HTR-8/SVneo (cell line): ENCODE data around the gene HAGHL.
"Not testable (repeated sequence)": the region's sequence is repeated elsewhere in the genome, so short reads cannot be mapped to it uniquely, and the experiment has no call there.

Source experiments
- DNase-seq: peaks from one replicate; pipeline ENCODE4 v3.0.0; 2011; ENCODE audit warnings: low spot score, mixed read lengths; ENCODE audit not compliant: insufficient read length
- FAIRE-seq: peaks from 2 replicates; lab custom pipeline; 2011; peaks lifted over from hg19 to GRCh38; lab: Jason Lieb, UNC

Gene HAGHL

DNA sequence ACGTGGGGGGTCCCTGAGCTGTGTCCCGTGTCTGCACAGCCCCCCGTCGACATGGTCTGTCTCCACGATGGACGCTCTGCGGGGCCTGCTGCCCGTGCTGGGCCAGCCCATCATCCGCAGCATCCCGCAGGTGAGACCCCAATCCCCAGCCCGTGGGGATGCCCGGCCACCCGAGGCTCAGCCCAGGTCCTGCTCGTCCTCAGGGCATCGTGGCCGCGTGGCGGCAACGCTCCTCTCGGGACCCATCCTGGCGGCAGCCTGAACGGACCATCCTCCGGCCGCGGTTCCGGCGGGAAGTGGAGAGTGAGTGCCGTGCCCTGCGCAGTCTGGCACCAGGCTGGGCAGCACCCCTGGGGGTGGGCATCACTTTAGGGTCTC lies 38.6 kb downstream of the HAGHL start:
- DNase-seq: no peak
- no peak for FAIRE-seq

- FAIRE-seq: no peak
- DNase-seq: no peak
These were observed 39.3 kb downstream of the HAGHL start for GRCh38 chr16:766008-766819.

GRCh38 chr16:766820-767640 lies 40.1 kb downstream of the HAGHL start:
- FAIRE-seq (no peak), DNase-seq (no peak)

GRCh38 chr16:767743-768235 lies 40.9 kb downstream of the HAGHL start:
- no peak for FAIRE-seq
- DNase-seq: no peak

DNA sequence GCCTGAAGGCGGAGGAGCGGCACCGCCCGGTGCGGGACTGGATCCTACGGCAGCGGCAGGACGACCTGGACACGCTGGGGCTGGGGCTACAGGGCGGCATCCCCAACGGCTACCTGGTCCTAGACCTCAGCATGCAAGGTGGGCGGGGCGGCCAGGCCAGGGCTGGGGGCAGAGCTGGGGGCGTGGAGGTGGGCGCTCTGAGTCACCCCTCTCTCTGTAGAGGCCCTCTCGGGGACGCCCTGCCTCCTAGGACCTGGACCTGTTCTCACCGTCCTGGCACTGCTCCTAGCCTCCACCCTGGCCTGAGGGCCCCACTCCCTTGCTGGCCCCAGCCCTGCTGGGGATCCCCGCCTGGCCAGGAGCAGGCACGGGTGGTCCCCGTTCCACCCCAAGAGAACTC lies 41.5 kb downstream of the HAGHL start:
- DNase-seq (no peak), FAIRE-seq (no peak)

GRCh38 chr16:769184-769784 lies 42.4 kb downstream of the HAGHL start:
- no peak for FAIRE-seq
- no peak for DNase-seq

DNA sequence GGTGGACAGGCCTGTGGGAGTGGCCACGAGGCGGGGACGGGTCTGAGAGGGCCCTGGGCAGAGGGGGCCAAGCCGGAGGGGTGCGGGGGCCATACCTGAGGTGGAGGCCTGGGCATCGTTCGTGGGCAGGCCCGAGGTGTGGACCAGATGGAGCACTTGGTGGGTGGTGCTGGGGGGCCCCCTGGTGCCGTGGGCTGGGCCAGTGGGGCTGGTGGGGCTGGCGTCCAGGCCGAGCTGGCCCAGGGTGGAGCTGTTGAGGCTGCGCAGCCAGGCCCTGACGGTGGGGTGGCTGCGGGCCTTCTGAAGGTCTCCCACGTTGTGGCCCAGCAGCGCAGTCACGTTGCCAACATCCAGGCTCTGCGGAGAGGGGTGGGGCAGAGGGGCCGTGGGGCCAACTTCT lies 43.0 kb downstream of the HAGHL start:
- no peak for DNase-seq
- FAIRE-seq: no peak

DNA sequence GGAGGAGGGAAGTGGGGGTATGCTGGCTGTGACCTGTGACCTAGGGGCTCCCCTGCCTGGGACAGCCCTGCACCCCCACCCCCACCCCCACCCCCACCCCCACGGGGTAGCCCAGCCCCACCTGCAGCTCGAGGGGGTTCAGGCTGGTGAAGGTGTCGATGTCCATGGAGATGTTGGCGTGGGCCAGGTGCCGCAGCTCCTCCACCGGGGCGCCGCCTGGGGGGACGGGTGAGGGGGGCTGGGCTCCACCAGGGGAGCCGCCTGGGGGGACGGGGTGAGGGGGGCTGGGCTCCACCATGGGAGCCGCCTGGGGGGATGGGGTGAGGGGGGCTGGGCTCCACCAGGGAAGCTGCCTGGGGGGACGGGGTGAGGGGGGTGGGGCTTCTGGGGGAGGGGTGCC lies 43.5 kb downstream of the HAGHL start:
- no peak for DNase-seq
- FAIRE-seq: no peak

- FAIRE-seq (peak; percentile 28), DNase-seq (no peak)
These were observed 46.1 kb downstream of the HAGHL start for GRCh38 chr16:772959-773358.

DNA sequence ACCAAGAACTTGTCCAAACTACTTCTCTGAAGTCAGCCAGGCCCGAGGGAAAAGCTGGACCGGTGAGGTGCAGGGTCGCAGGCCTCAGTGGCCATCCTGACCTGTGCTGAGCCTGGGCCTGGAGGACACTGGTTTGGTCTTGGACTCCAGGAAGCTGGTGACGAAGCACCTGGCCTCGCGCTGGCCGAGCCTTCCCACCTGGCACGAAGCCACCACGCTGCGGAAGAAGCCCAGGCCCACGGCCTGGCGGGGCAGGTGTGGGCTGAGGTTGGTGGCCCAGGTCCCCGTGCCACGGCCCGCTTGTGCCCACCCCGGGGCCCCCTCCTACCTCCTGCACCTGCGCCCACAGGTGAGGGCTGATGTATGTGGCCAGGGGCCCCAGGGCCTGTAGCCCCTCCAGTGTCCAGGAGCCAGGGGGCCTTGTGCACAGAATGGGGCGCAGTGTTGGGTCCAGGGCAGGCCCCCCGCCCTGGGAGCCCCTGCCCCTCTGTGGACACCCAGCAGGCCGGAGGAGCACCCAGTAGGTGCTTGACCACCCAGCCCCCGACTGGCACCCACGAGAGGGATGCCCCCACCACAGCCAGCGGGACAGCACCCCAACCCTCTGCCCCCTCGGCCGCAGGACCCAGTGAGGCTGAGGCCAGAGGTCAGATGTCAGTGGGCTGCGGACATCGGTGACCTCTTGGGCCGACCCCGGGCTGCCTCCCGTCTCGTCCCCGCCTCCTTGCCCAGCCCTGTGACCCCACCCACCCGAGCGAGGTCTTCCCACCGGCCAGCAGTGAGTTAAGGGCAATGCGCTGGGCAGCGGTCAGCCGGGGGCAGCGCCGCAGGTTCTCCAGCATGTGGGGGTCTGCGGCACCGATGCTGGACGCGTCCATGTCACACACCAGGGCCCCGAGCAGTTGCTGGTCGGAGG lies 47.4 kb downstream of the HAGHL start:
- FAIRE-seq (no peak), DNase-seq (no peak)

- no peak for DNase-seq
These were observed 48.4 kb downstream of the HAGHL start for GRCh38 chr16:775236-775796.

DNA sequence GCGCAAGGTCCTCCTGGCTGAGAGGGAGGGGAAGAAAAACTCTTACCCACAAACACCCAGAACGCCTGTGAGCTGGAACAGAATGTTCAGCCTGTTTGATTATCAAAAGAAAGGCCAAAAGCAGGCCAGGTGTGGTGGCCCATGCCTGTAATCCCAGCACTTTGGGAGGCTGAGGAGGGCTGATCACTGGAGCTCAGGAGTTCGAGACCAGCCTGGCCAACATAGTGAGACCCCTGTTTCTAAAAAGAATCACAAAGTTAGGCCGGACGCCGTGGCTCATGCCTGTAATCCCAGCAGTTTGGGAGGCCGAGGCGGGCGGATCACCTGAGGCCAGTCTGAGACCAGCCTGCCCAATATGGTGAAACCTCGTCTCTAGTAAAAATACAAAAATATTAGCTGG lies 49.4 kb downstream of the HAGHL start:
- DNase-seq, FAIRE-seq: not testable (repeated sequence)

More at GRCh38 chr16:775236-775796, 48.4 kb downstream of the HAGHL start:
- no peak for FAIRE-seq

DNA sequence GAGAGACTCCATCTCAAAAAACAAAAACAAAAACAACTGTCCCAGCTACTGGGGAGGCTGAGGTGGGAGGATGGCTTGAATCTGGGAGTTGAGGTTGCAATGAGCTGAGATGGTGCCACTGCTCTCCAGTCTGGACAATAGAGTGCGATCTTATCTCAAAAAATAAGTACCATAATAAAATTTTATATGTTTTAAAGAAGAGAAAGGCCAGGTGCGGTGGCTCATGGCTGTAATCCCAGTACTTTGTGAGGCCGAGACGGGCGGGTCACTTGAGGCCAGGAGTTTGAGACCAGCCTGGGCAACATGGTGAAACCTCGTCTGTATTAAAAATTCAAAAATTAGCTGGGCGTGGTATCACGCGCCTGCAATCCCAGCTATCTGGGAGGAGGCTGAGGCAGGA lies 49.9 kb downstream of the HAGHL start:
- DNase-seq (no peak), FAIRE-seq (no peak)

DNA sequence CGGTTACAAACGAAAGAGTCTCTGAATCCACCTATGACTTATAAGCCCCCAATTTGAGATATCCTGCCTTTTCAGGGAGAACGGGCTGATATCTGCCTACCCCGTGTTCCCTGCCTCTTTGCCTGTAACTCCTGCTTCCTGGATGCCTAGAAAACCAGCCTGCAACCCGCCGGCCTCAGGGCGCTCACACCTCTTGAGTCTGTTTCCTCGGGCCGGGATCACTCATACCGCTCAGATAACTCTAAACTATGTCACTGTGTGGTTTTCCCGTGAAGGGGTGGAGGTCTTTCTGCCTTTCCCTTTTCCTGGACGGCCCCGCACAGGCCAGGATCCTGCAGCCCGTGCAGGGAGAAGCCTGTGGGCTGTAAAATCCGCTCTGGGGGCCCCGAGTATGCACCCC lies 50.9 kb downstream of the HAGHL start:
- no peak for FAIRE-seq
- DNase-seq: no peak

DNA sequence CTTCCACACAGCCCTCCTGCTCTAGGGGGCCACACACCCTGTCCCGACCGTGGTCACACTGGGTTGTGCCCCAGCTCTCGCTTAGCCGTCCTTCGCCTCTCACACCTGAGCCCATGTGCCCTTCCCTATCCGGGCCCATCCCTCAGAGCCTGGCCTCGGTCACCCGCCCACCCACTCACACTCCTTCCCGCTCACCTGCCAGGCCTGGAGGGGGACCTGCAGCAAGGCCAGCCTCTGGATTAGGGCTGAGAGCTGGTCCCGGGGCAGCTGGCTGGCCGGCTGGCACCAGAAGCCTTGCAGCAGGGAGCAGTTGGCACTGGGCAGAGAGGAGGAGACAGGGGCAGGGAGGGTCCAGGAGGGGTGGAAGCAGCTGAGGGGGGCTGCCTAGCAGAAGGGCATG lies 51.5 kb downstream of the HAGHL start:
- no peak for FAIRE-seq
- no peak for DNase-seq

- FAIRE-seq: peak; percentile 28
- DNase-seq: no peak
These were observed 52.1 kb downstream of the HAGHL start for GRCh38 chr16:778909-779527.
